ENCODE measurements around the gene MMP15. TPM values are rescaled to one million over a fixed set of nuclear protein-coding genes. Genes with fewer than 3 reads are reported as not detected.

Gene MMP15
- 23.7 and 27.2 TPM in 2 replicates for total RNA-seq

DNA sequence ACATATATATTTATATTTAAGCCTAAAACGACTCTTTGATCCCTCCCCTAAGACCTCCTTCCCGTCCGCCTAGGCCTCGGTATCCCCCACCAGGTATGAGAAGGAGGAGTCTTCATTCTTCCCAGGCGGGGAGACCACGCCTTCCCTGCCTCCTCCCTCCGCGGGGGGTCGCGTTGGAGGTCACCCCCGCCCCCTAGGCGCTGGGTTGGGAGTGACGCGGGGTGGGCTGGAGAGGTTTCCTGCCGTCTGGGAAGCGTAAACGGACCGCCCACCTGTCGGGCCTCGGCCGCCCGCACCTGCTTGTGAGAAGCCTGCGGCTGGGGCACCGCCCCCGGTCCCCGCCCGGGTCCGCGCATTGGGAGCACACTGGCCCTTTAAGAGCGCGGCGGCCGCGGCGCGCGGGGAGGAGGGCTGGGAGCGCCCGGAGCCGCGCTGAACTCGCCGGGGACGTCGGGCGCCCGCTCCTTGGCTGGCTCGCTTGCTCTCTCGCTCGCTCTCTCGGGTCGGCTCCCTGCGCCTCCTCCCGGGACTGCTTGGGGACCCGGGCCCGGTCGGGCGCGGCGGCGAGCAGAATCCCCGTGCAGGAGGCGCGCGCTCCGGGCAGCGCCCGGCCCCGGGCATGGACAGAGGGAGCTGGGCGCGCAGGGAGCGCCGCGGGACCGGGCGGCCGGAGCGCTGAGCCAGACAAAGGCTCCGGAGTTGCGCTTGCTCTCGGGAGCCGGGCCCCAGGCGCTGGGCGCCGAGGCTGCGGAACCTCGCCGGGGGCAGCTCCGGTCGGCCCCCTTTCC lies at the start of gene MMP15:
MMP15 (plus strand) TSS at position 404 of the 788 bp plus-strand sequence. CDS start 597 bp downstream, outside the sequence.

DNA sequence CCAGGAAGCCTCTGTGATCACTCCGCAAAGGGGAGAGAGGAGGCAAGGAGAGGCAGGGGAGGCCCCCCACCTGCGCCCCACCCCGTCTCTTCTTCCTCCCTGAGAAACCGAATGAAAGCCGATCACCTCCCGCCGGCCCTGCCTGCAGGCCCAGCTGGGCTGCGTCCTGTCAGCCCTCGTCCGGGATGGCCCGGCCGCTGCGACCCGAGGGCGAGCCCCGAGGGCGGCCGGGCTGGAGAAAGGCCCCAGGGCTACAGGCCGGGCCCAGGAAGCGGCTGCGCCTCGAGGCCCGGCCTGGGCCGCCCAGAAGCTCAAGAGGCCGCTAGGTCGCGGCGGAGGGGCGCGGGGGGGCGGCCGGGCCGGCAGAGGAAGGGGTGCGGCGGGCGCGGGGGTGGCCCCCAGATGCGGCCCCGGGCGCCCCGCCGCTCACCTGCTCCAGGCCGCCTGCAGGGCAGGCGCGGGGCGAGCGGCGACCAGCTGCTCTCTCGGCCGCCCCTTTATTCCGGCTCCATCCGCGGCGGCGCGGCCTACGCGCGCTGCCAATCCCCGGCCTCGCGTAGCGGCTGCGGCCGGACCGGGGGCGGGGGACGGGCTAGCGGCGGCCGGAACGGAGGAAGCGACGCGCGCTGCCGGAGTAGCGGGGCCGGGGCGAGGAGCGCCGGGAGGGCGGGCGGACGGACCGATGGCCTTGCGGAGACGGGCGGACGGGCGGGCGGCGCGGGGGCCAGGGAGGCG lies 25.4 kb upstream of the MMP15 start, which contains the start of gene ZNF319:
ZNF319 (minus strand) TSS at position 702 of the 735 bp plus-strand sequence. CDS start 2,407 bp downstream, outside the sequence.

DNA sequence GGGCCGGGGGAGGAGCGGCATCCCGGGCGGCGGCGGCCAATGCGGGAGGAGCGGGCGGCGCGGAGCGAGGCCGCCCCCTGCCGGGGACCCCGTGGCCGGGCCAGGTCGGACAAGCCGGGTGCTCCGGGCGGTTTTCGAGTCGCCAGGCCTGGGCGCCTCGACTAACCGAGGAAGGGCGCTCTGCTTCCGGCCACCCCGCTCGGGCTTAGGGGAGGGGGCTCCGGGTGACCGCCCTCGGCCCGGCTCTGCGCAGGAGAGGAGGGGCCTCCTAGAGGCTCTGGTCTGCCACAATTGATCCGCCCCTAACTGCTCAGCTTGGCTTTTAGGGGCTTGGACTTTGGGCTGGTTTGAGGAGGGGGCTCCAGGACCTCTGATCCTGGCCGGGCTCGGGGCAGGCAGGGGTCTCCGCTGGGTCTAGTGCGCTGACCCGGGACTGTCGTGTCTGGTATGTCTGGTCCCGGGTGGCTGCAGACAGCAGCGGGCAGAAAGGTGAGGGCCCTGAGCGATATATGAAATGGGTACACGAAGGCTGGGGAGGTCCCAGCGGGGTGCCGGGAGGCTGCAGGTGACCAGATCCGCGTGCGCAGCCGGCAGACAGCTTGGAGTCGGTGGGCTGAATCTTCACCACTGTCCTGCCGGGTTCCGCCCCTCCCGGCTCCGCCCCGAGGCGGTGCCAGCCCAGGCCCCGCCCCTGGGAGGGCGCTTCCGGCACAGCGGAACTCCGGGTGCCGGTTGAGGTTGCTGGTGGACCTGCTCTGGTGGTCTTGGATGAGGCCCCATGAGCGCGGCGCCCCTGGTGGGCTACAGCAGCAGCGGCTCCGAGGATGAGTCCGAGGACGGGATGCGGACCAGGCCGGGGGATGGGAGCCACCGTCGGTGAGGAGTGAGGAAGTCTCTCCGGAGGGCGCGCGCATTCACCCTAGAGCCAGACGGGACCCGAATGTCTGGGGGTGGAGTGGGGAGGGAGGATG lies 24.6 kb upstream of the MMP15 start, which contains the start of gene USB1:
USB1 (plus strand) TSS at position 702 of the 971 bp plus-strand sequence; CDS start at position 779, 77 bp downstream.

Other genes starting within 250 kb of the MMP15 start
- 31.1 and 107 TPM in 2 replicates for gene KIFC3, start 223.3 kb upstream of the MMP15 start, total RNA-seq
- 1.3 and 1.4 TPM in 2 replicates for gene CNGB1, start 54.6 kb upstream of the MMP15 start, total RNA-seq
- gene ZNF319, start 25.1 kb upstream of the MMP15 start, total RNA-seq, result 1.3 and 3.6 TPM in 2 replicates
- 31.1 and 84.8 TPM in 2 replicates for gene USB1, start 24.3 kb upstream of the MMP15 start, total RNA-seq
- 32.0 and 35.9 TPM in 2 replicates for gene CFAP20, start 103.6 kb downstream of the MMP15 start, total RNA-seq
- gene CSNK2A2, start 172.4 kb downstream of the MMP15 start, total RNA-seq, result 32.5 and 54.6 TPM in 2 replicates

All from tracheal epithelial cell (primary cell).